GM19463 (cell line): ENCODE data around the gene LETMD1.
"Not testable (repeated sequence)": the region's sequence is repeated elsewhere in the genome, so short reads cannot be mapped to it uniquely, and the experiment has no call there.

Source experiments
- ATAC-seq: cut with Tn5 transposase; IDR thresholded peaks from one replicate; pipeline ENCODE4 v1.9.1; 2021; ENCODE audit warnings: mild to moderate bottlenecking, moderate library complexity; ENCODE audit not compliant: unreplicated experiment

The LETMD1 gene

DNA sequence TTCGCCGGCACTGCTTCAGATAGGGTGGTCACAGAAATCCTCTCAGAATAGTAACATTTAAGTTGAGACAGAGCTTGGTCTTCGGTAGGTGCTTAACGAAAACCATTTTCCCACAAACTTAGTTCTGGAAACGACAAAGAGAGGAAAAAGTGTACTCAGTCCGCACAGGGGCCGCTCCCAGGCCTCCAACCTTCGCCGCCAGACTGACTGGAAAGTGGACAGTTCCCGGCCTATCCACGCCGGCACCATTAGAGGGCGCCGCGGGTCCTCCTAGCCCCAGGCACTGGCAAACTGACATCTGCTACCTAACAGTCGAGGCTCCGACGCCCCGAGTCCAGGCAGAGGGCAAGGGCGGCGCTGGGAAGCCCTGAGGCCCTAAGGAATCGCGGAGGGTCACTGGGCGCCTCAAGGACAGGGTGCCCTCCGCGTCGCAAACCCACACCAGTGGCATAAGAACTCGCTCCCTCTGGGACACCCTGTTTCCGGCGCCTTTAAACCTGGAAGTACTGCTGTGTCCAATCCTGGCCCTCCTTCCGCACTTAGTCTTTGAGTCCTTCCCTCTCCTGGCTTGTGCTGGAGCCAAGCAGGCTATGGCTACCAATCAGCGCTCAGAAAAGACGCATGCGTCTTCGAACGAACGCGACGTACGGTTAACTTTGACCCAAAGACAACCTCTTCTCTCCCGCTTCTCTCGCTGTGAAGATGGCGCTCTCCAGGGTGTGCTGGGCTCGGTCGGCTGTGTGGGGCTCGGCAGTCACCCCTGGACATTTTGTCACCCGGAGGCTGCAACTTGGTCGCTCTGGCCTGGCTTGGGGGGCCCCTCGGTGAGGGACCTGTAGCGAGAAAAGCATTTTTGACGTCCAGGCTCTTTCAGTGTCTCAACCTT is at the start of gene LETMD1:
Gene LETMD1, plus strand, starts transcription at position 673 of the 886 bp plus-strand sequence. Its CDS starts 30 bp downstream, at position 703.
- ATAC-seq = peak; percentile 97

- ATAC-seq = no peak
Observed at GRCh38 chr12:50999093-50999492, 49.0 kb upstream of the LETMD1 start.

DNA sequence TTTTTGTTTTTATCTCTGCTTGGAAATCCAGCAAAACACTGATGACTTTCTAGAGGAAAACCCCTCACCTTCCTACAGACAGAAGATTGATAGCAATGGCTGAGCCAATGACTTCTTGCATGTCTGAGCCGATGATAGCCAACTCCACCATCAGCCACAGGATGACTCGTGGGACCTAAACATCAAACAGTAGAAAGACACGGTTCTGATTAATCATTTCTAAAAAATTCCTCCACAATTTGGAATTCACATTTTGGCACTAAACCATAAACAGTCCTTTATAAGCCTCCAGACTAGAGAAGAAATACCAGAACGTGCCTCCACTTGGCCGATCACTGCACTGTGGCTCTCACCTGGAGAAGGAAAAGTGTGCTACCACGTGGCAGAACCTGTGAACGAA is 47.9 kb upstream of the LETMD1 start:
- no peak for ATAC-seq

GRCh38 chr12:51001799-51002198 is 46.3 kb upstream of the LETMD1 start:
- ATAC-seq = no peak

DNA sequence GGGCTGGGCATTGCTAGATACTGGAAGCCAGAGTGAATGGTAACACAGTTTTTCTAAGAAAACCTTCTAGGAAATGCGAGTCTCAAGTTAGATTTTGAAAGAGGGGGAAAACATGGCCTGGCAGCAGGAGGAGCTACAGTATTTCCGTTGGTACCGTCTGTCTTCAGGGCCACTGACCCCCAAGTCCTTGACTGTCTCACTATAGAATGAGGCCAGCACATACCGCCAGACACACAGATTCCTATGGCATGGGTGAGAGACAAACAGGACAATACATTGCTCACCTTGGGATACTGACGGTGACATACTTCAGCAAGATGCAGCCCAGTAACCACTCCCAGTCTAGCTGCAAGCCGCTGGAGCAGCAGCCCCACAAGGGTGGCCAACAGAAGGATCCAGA is 43.6 kb upstream of the LETMD1 start:
- ATAC-seq = no peak

DNA sequence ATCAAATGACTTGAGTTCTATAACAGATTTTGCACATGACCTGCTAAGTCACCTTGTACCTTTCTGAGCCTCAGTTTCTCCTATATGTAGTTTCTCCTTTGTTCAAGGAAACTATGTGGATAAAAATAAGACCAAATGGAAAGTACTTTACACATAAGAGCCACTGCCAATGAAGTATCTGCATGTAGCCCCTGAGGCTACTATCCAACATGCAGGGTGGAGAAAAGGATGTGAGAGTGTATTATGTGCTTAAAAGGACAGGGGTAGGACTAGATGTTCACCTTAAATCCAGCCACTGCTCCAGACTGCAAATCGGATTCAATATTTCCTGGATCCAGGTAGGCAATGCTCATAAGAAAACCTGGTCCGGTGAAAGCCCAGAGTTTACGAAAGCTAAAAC is 43.1 kb upstream of the LETMD1 start:
- ATAC-seq = no peak

- ATAC-seq = no peak
Observed at GRCh38 chr12:51005671-51006070, 42.5 kb upstream of the LETMD1 start.

DNA sequence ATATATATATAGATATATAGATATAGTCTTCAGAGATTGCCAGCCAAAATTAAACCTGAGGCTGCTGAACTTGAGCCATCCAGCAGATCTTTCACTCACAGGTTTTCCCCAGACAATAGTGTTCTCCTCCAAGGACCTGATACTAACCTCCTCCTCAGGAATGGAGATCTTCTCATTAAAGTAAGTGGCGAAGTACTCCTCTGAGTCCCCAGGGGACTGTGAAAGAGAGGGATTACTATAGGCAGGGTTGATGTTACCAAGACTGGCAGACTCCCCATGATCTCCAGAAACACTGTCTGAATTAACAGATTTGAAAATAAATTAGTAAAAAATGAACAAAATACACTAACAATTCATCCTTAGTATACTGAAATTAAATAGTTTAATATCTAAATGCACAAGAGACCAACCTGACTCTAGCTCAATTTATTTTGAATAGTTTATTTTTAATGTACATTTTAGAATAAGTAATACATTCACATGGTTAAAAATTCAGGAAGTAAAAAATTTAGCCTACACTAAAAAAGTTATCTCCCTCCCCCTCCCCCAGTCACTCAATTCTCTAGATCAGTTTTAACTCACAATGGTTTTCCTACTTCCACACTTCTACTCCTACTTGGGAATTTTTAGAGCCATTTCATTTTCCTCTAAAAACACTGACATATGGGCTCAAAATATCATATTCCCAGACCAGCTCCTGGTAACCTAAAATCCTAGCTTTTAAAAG is 39.6 kb upstream of the LETMD1 start:
- ATAC-seq = no peak

- ATAC-seq = no peak
Observed at GRCh38 chr12:51009056-51009440, 39.1 kb upstream of the LETMD1 start.

DNA sequence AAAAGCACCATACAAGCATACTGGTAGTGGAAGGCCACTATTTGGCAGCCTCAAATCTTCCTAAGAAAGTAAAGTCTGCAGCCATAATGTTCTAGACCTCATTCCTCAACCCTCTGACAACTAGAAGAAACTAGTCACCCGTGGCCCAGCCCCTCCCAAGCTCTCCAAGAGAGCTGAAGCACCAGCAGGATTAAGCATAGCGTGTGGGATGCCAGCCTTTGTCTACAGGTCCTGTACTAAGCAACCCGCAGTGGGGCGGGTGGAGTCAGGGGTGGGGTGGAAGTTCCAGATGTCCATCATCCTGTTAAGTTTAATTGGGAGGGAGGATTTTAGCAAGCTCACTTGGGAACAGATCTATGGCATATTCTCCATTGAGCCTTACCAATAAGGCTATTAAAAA is 36.2 kb upstream of the LETMD1 start:
- no peak for ATAC-seq

DNA sequence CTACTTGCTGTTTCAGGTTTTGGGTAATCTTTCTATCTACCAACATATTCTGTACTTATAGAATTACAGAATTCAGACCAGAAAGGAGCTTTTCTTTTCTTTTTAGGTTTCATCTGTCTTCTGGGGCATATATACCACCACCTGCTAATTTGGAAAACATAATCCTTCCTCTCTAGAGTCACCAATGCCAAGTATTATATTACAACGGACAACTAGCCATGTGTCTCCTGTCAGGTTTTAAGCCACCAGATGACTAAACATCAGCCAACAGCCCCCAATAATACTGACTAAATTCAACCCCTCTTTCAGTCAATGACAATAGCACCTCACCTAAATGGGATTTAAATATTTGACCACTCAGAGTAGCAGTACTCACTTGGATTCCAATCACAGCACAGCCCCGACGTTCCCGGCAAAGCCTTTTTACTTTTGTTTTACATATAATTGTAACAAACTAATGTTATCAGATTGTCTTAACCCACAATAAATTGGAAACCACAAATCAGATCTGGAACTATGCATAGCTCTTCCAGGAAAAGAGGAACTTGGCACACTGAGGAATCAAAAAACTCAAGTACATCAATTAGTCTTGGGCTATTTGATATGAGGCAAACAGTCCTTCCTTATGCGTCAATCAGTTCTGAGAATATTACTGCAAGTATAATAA is 35.4 kb upstream of the LETMD1 start:
- no peak for ATAC-seq

DNA sequence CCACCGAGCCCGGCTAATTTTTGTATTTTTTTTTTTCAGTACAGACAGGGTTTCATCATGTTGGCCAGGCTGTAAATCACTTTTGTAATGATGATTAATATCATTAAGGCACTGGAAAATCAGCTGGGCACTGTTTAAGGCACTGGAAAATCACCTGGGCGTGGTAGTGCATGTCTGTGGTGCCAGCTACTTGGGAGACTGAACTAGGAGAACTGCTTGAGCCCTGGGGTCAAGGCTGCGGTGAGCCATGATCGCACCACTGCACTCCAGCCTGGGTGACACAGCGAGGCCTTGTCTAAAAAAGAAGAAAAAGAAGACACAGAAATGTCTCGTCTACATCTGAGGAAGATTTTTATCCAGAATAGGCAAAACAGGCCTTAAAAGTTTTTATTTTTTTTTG is 34.7 kb upstream of the LETMD1 start:
- no peak for ATAC-seq

DNA sequence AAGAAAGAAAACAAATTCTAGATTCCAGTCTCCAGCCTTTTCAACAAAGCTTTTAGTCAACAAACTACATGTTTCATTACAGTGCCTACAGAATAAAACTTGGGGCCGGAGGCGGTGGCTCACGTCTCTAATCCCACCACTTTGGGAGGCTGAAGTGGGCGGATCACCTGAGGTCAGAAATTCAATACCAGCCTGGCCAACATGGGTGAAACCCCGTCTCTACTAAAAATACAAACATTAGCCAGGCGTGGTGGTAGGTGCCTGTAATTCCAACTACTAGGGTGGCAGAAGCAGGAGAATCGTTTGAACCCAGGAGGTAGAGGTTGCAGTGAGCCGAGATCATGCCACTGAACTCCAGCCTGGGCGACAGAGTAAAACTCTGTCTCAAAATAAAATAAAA is 33.7 kb upstream of the LETMD1 start:
- ATAC-seq = not testable (repeated sequence)

DNA sequence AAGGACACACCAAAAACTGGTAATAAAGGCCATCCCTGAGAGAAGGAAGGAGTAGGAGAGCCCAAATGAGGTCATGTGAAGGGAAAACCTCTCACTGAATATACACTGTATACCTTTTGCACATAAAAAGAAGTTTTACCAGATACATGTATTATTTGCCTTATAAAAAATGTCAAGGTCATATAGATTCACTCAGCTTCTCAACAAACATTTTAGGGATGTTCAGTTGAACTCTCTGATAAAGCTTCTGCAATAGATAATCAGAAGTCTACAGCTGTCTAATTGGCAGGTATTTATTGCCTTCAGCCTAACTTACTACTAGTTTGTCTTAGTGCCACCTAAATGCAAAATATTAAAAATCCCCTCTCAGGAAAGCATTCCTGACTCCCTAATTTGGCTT is 30.7 kb upstream of the LETMD1 start:
- no peak for ATAC-seq

DNA sequence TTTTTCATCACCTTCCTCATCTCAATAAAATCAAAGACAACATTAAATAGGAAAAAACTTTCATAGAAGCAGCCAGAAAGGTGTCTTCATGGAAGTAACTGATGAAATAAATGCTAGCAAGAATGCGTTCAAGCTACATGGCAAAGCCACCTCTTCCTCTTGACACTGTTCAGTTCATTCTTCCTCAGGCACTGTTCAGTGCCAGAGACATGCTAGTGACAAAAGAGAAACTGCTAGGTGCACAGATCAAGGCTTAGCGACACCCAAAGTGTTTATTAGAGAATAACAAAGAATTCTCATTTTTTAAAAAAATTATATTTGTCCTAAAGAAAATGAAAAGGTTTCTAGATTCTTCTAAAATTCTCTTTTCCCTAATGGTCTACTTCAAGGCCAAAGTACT is 29.2 kb upstream of the LETMD1 start:
- ATAC-seq = no peak

DNA sequence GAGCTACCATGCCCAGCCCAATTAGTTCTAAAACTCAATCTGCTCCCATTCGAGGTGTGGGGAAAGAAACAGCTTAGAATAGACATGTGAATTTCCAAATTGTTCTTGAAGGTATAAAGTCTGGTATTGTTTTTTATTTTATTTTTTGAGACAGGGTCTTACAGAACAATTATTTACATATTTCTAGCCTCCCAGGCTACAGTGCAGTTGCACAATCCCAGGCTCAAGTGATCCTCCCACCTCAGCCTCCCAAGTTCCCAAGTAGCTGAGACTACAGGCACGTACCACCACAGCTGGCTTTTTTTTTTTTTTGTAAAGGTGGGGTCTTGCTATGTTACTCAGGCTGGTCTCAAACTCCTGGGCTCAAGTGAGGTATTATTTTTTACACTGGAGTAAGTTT is 28.2 kb upstream of the LETMD1 start:
- no peak for ATAC-seq

DNA sequence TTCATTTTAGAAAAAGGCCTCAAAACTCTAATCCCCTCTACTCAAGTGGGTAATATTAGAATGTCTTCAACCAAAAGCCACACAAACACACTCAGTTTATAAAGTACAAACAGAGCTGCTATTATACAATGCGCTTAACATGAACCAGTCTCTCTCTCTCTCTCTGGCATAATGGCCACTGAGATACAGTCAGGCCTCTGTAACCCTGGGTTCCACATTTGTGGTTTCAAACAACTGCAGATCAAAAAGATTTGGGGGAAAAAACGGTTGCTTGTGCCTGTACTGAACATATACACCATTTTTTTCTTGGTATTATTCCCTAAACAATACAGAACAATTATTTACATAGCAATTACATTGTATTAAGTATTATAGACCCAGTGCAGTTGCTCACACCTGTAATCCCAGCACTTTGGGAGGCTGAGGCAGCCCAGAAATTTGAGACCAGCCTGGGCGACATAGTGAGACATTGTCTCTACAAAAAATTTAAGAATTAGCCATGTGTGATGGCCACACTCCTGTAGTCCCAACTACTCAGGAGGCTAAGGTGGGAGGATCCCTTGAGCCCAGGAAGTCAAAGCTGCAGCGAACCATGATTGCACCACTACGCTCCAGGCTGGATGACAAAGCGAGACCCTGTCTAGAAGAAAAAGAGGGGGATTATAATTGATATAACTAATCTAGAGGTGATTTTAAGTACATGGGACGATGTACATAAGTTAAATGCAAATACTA is 27.5 kb upstream of the LETMD1 start:
- ATAC-seq = no peak

- ATAC-seq = no peak
Observed at GRCh38 chr12:51021694-51022093, 26.4 kb upstream of the LETMD1 start.

DNA sequence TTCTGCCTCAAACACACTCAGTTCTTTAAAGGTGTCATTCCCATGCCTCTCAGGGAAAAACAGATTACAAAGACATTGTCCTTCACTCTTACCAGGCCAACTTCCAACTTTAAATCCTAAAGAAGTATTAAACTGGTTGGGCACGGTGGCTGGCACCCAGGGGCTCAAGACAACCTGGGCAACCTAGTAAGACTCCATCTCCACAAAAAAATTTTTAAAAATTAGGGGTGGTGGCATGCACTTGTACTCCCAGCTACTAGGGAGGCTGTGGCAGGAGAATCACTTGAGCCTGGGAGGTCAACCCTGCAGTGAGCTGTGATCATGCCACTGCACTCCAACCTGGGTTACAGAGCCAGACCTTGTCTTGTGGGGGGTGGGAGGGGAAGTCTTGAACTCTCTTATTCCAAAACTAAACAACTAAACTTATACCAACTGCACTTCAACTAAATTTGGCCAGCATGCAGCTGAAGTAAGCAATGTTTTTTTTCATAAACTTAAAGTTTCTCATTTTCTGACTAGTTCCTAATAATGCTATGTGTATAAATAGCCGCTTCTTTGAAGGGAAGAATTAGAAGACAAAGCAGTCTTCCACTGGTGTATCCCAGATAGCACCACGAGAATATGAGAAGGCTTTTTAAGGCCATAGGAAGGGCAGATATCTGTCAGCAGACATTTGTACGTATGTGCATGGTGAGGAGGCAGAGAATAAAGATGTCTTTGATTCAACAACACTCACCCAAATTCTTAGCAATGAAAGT is 24.3 kb upstream of the LETMD1 start:
- no peak for ATAC-seq

- no peak for ATAC-seq
Observed at GRCh38 chr12:51025338-51025835, 22.7 kb upstream of the LETMD1 start.
